Naive thymus-derived CD4-positive, alpha-beta T cell (primary cell): Measurements from ENCODE around the gene ANKRD44. TPM values are rescaled to one million over a fixed set of nuclear protein-coding genes. Genes with fewer than 3 reads are reported as not detected.

ENCODE experiments used
- ATAC-seq: fragments of 150-1000 bp; cut with Tn5 transposase; 2 replicates; pipeline ENCODE4 v1.10.0; 2021; ENCODE audit warnings: mild to moderate bottlenecking, moderate library complexity
- CTCF ChIA-PET: fragments of 350-600 bp; sonication (Branson Sonifier 250); formaldehyde crosslinking; loops from one replicate; lab custom pipeline; 2021; ENCODE audit warnings: antibody characterized with exemption; lab: Charles Lee
- POLR2A ChIA-PET: fragments of 350-600 bp; sonication (Branson Sonifier 250); formaldehyde crosslinking; loops from one replicate; lab custom pipeline; 2021; ENCODE audit warnings: antibody characterized with exemption, inconsistent platforms; lab: Charles Lee
- DNase-seq, 9 donors: peaks; one replicate each; pipeline versions ENCODE4 v3.0.0 to v3.0.0-alpha.2; 2020 to 2022; ENCODE audit warnings: mixed read lengths in 1 of 9
- H3K27ac ChIP-seq: one replicate; pipeline ENCODE4 v1.7.0; 2013; ENCODE audit warnings: mild to moderate bottlenecking, low read depth, low read length, moderate library complexity
- H3K27me3 ChIP-seq, 2 donors: one replicate each; pipeline ENCODE4 v1.7.0; 2013; ENCODE audit warnings: low read length in 2 of 2, mild to moderate bottlenecking in 2 of 2, moderate library complexity in 2 of 2; ENCODE audit not compliant: control insufficient read depth in 2 of 2, insufficient read depth in 2 of 2
- H3K36me3 ChIP-seq, 3 experiments: 1 replicate in 2 of 3; 2 replicates in 1 of 3; pipeline ENCODE4 v1.7.0; 2013; ENCODE audit warnings: low read length in 3 of 3, mild to moderate bottlenecking in 3 of 3, moderate library complexity in 1 of 3; ENCODE audit not compliant: insufficient read depth in 3 of 3, control insufficient read depth in 2 of 3
- H3K4me1 ChIP-seq, 2 donors: one replicate each; pipeline ENCODE4 v1.7.0; 2013; ENCODE audit warnings: low read length in 2 of 2, mild to moderate bottlenecking in 2 of 2, moderate library complexity in 1 of 2; ENCODE audit not compliant: control insufficient read depth in 2 of 2, insufficient read depth in 2 of 2
- H3K4me3 ChIP-seq: 2 replicates; pipeline ENCODE4 v1.7.0; 2013; ENCODE audit warnings: mild to moderate bottlenecking, low read length
- H3K9me3 ChIP-seq, 3 experiments: 1 replicate in 2 of 3; 2 replicates in 1 of 3; pipeline ENCODE4 v1.7.0; 2013; ENCODE audit warnings: low read length in 3 of 3; ENCODE audit not compliant: control insufficient read depth in 2 of 3
- H3K27ac Mint-ChIP-seq, 9 donors: one replicate each; pipeline ENCODE4 v1.8.0; 2020 to 2022; ENCODE audit warnings: mixed read lengths in 9 of 9, mild to moderate bottlenecking in 8 of 9, moderate library complexity in 5 of 9, inconsistent platforms in 2 of 9
- H3K27me3 Mint-ChIP-seq, 5 donors: one replicate each; pipeline ENCODE4 v1.8.0; 2021 to 2022; ENCODE audit warnings: mixed read lengths in 5 of 5, mild to moderate bottlenecking in 1 of 5
- H3K36me3 Mint-ChIP-seq, 5 donors: one replicate each; pipeline ENCODE4 v1.8.0; 2020 to 2022; ENCODE audit warnings: mixed read lengths in 5 of 5, mild to moderate bottlenecking in 3 of 5, inconsistent platforms in 1 of 5
- H3K4me1 Mint-ChIP-seq, 7 donors: one replicate each; pipeline ENCODE4 v1.8.0; 2020 to 2022; ENCODE audit warnings: mixed read lengths in 7 of 7, mild to moderate bottlenecking in 3 of 7, inconsistent platforms in 1 of 7
- H3K4me3 Mint-ChIP-seq, 10 donors: one replicate each; pipeline ENCODE4 v1.8.0; 2020 to 2022; ENCODE audit warnings: mild to moderate bottlenecking in 10 of 10, mixed read lengths in 10 of 10, moderate library complexity in 6 of 10, inconsistent platforms in 2 of 10
- H3K9me3 Mint-ChIP-seq, 11 donors: one replicate each; pipeline ENCODE4 v1.8.0; 2020 to 2022; ENCODE audit warnings: mixed read lengths in 11 of 11, mild to moderate bottlenecking in 4 of 11, inconsistent platforms in 1 of 11, moderate library complexity in 1 of 11
- intact Hi-C, 2 donors: fragments of 100-400 bp; cut with micrococcal nuclease; formaldehyde crosslinking; loops; one replicate each; pipeline ENCODE4 v1.15.1; 2023
- polyA plus RNA-seq, 2 donors: library from polyadenylated mRNA; unstranded; fragments of 300-500 nt; fragmentation: Illumina TruSeq; gene quantifications; one replicate each; pipeline ENCODE4 v1.2.3, GENCODE V29; 2021
- total RNA-seq, 6 experiments: library from RNA in 5 of 6; stranded (reverse) in 5 of 6; gene quantifications; 1 replicate in 5 of 6; 2 replicates in 1 of 6; pipeline ENCODE4 v1.2.3 and lab custom pipeline; 2021 to 2026

Gene ANKRD44
- total and polyA plus RNA-seq, 7 experiments from 2014 or later: 88.6 to 296 (median 235) TPM

- Histone ChIP-seq H3K27me3 (no peaks in the 10 kb centered on the region), H3K9me3 (no peaks in the 10 kb centered on the region), H3K27ac (peak overlapping the region; percentile 68), H3K4me3 (peak overlapping the region; percentile 6), H3K4me1 (peaks cover 64 to 77% of the 10 kb centered on the region in 2 donors), H3K36me3 (no peaks in the 10 kb centered on the region)
- peak overlapping the region; percentile 65 to 81 (median 70) for H3K4me3 Mint-ChIP-seq
- peaks cover 0 to 3% (median 0%) of the 10 kb centered on the region in 11 donors for H3K9me3 Mint-ChIP-seq
- DNase-seq (no peak), ATAC-seq (no peak)
- peak overlapping the region; percentile 75 to 99 (median 91) for H3K27ac Mint-ChIP-seq
- POLR2A ChIA-PET: interaction anchor here (0.9 to 2.8 kb wide), 8 partner anchors 10 to 66 kb away, joined by 3 to 12 read pairs (median 5); no protein-coding TSS in a partner anchor
- H3K4me1 Mint-ChIP-seq: peaks cover 70 to 93% (median 82%) of the 10 kb centered on the region in 7 donors
- peaks cover 0 to 30% (median 16%) of the 10 kb centered on the region in 5 donors for H3K36me3 Mint-ChIP-seq
- CTCF ChIA-PET: interaction anchor here (0.6 to 1.0 kb wide), 2 partner anchors 12 to 87 kb away, joined by 3 read pairs; no protein-coding TSS in a partner anchor
- intact Hi-C loops: loop anchor here (1.0 kb wide), 2 partner anchors 8 to 10 kb away; no protein-coding TSS in a partner anchor
- no peaks in the 10 kb centered on the region for H3K27me3 Mint-ChIP-seq
These were observed 31.5 kb downstream of the ANKRD44 start for GRCh38 chr2:197278799-197279763.

DNA sequence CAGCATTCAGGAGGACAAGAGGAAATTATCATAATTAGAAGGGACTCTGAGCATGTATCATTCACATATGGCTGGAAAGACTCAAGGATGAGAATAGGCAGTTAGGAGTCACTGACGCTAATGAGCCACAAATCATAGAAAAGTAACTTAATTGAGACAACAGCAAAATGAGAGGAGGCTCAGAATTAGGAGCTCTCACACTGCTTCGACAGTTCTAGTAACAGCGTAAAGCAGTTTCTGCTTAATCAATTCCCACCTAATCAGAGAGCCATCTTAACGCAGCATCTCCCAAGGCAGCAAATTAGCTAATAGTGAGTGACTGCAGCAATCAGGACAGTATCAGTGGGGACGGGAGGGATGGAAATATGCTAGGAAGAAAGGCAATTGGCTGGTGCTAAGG, 32.8 kb downstream of the ANKRD44 start:
- Mint-ChIP-seq H3K27ac (peak overlapping the region; percentile 70 to 99 (median 90)), H3K27me3 (no peaks in the 10 kb centered on the region), H3K9me3 (peaks cover 0 to 3% (median 0%) of the 10 kb centered on the region in 11 donors), H3K36me3 (peaks cover 0 to 27% (median 16%) of the 10 kb centered on the region in 5 donors), H3K4me3 (peak overlapping the region in 9 of 10 donors; percentile 11 to 81 (median 67)), H3K4me1 (peaks cover 67 to 93% (median 83%) of the 10 kb centered on the region in 7 donors)
- Histone ChIP-seq H3K4me3 (no peak overlapping the region), H3K9me3 (no peaks in the 10 kb centered on the region), H3K27me3 (no peaks in the 10 kb centered on the region), H3K4me1 (peaks cover 65 to 67% of the 10 kb centered on the region in 2 donors), H3K27ac (peak overlapping the region; percentile 47), H3K36me3 (no peaks in the 10 kb centered on the region)
- ChIA-PET POLR2A (interaction anchor here (0.6 to 2.7 kb wide), 5 partner anchors 9 to 20 kb away, joined by 3 to 9 read pairs (median 4); no protein-coding TSS in a partner anchor), CTCF (interaction anchor here (0.9 to 1.3 kb wide), 2 partner anchors 9 to 79 kb away, joined by 3 to 4 read pairs; no protein-coding TSS in a partner anchor)
- intact Hi-C loops: loop anchor here in 1 of 2 donors (1.0 kb wide), 1 partner anchor 8 kb away; no protein-coding TSS in a partner anchor
- DNase-seq (no peak), ATAC-seq (no peak)

DNA sequence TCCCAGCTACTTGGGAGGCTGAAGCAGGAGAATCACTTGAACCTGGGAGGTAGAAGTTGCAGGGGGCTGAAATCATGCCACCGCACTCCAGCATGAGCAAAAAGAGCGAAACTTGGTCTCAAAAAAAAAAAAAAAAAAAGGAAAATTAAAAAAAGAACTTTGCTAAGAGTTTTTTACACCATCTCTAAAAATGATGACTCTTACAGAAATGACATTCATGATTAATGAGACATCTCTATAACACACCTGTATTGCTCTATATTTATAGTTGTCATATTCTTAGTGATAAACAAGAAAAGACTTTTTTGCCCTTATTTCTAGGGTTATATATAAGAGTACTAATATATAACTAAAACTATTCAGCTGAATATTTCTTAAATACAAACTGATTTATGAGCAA, 34.4 kb downstream of the ANKRD44 start:
- Mint-ChIP-seq H3K27ac (peak overlapping the region in 2 of 9 donors; percentile 22 to 99), H3K27me3 (no peaks in the 10 kb centered on the region), H3K36me3 (peaks cover 0 to 27% (median 16%) of the 10 kb centered on the region in 5 donors), H3K4me1 (peaks cover 60 to 92% (median 79%) of the 10 kb centered on the region in 7 donors), H3K9me3 (peaks cover 0 to 3% (median 0%) of the 10 kb centered on the region in 11 donors), H3K4me3 (no peak overlapping the region)
- H3K9me3 ChIP-seq: no peaks in the 10 kb centered on the region
- ATAC-seq (no peak), DNase-seq (no peak)
- H3K27ac ChIP-seq: no peak overlapping the region
- POLR2A ChIA-PET: interaction anchor here (0.6 to 2.7 kb wide), 5 partner anchors 9 to 34 kb away, joined by 3 to 12 read pairs (median 4); no protein-coding TSS in a partner anchor
- CTCF ChIA-PET: no interaction called here
- H3K36me3 ChIP-seq: no peaks in the 10 kb centered on the region
- H3K4me3 ChIP-seq: no peak overlapping the region
- H3K27me3 ChIP-seq: no peaks in the 10 kb centered on the region
- intact Hi-C loops: no loop called here
- peaks cover 59 to 60% of the 10 kb centered on the region in 2 donors for H3K4me1 ChIP-seq

- Histone ChIP-seq H3K27me3 (no peaks in the 10 kb centered on the region), H3K36me3 (no peaks in the 10 kb centered on the region), H3K27ac (peak overlapping the region; percentile 48), H3K9me3 (no peaks in the 10 kb centered on the region), H3K4me1 (peaks cover 60 to 62% of the 10 kb centered on the region in 2 donors), H3K4me3 (no peak overlapping the region)
- Mint-ChIP-seq H3K4me3 (peak overlapping the region in 3 of 10 donors; percentile 29 to 44 (median 33)), H3K27me3 (no peaks in the 10 kb centered on the region), H3K4me1 (peaks cover 60 to 92% (median 79%) of the 10 kb centered on the region in 7 donors), H3K9me3 (peaks cover 0 to 3% (median 0%) of the 10 kb centered on the region in 11 donors), H3K27ac (peak overlapping the region in 7 of 9 donors; percentile 73 to 95 (median 91)), H3K36me3 (peaks cover 0 to 30% (median 20%) of the 10 kb centered on the region in 5 donors)
- DNase-seq: no peak
- CTCF ChIA-PET: interaction anchor here (0.7 kb wide), 2 partner anchors 19 to 36 kb away, joined by 3 read pairs; no protein-coding TSS in a partner anchor
- ATAC-seq: no peak
- intact Hi-C loops: loop anchor here in 1 of 2 donors (1.0 kb wide), 1 partner anchor 7 kb away; no protein-coding TSS in a partner anchor
- POLR2A ChIA-PET: interaction anchor here (0.6 kb wide), 1 partner anchor 32 kb away, joined by 3 read pairs; no protein-coding TSS in a partner anchor
These were observed 35.6 kb downstream of the ANKRD44 start for GRCh38 chr2:197274937-197275336.

- Histone ChIP-seq H3K36me3 (no peaks in the 10 kb centered on the region), H3K27me3 (no peaks in the 10 kb centered on the region), H3K27ac (peak overlapping the region; percentile 48), H3K9me3 (no peaks in the 10 kb centered on the region), H3K4me1 (peaks cover 60 to 62% of the 10 kb centered on the region in 2 donors), H3K4me3 (no peak overlapping the region)
- no peaks in the 10 kb centered on the region for H3K9me3 Mint-ChIP-seq
- H3K27me3 Mint-ChIP-seq: no peaks in the 10 kb centered on the region
- peak overlapping the region; percentile 1 to 66 (median 36) for H3K4me3 Mint-ChIP-seq
- ATAC-seq: no peak
- H3K4me1 Mint-ChIP-seq: peaks cover 60 to 92% (median 79%) of the 10 kb centered on the region in 7 donors
- ChIA-PET POLR2A (interaction anchor here (0.6 to 11.5 kb wide), 6 partner anchors 14 to 161 kb away, joined by 3 to 90 read pairs (median 4); partner anchors contain the start of gene ANKRD44), CTCF (interaction anchor here (0.7 kb wide), 1 partner anchor 20 kb away, joined by 3 read pairs; no protein-coding TSS in a partner anchor)
- DNase-seq: no peak
- H3K36me3 Mint-ChIP-seq: peaks cover 0 to 24% (median 18%) of the 10 kb centered on the region in 5 donors
- intact Hi-C loops: loop anchor here in 1 of 2 donors (1.0 kb wide), 1 partner anchor 8 kb away; no protein-coding TSS in a partner anchor
- H3K27ac Mint-ChIP-seq: peak overlapping the region; percentile 47 to 95 (median 91)
These were observed 36.2 kb downstream of the ANKRD44 start for GRCh38 chr2:197274349-197274748.

DNA sequence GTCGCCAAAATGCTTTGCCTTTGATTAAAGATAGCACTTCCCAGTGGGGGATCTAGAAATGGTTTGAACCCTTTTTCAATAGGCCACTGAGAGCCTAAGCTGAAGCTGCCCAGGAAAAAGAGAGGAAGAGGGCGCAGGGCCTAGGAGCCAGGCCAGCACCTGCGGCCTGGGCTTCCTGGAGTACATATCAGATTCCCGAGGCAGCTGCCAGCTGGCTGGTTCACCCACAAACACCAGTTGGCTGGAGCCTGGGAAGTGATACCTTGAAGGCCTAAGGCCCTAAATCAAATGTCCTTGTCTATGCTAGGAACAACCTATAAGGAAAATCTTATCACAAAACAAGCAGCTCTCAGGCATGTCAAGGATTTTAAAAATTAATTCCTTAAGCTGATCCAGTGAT, 37.1 kb downstream of the ANKRD44 start:
- ChIA-PET POLR2A (interaction anchor here (0.9 to 11.5 kb wide), 7 partner anchors 15 to 160 kb away, joined by 3 to 90 read pairs (median 3); partner anchors contain the start of gene ANKRD44), CTCF (no interaction called here)
- H3K4me1 ChIP-seq: peaks cover 60 to 62% of the 10 kb centered on the region in 2 donors
- Mint-ChIP-seq H3K4me3 (peak overlapping the region in 3 of 10 donors; percentile 27 to 47 (median 36)), H3K4me1 (peaks cover 59 to 92% (median 79%) of the 10 kb centered on the region in 7 donors), H3K27ac (peak overlapping the region; percentile 27 to 90 (median 84)), H3K27me3 (no peaks in the 10 kb centered on the region), H3K36me3 (peaks cover 0 to 20% (median 16%) of the 10 kb centered on the region in 5 donors), H3K9me3 (no peaks in the 10 kb centered on the region)
- no peak for ATAC-seq
- DNase-seq: no peak
- peak overlapping the region; percentile 53 for H3K27ac ChIP-seq
- H3K9me3 ChIP-seq: no peaks in the 10 kb centered on the region
- no peaks in the 10 kb centered on the region for H3K27me3 ChIP-seq
- no peak overlapping the region for H3K4me3 ChIP-seq
- intact Hi-C loops: no loop called here
- no peaks in the 10 kb centered on the region for H3K36me3 ChIP-seq
